HEK293T (cell line): ENCODE results near the gene CD247.

Experiments used
- ARNT ChIP-seq: fragments of 450-650 bp; IDR thresholded peaks from 2 replicates; pipeline ENCODE4 v1.6.1; 2017; ENCODE audit warnings: mild to moderate bottlenecking
- BHLHE40 ChIP-seq: fragments of 450-650 bp; IDR thresholded peaks from 2 replicates; pipeline ENCODE4 v1.6.1; 2016; ENCODE audit warnings: mild to moderate bottlenecking, moderate library complexity, borderline replicate concordance
- FOXA1 ChIP-seq: fragments of 450-650 bp; IDR thresholded peaks from 2 replicates; pipeline ENCODE4 v1.6.1; 2016; ENCODE audit warnings: mild to moderate bottlenecking
- FOXM1 ChIP-seq: fragments of 450-650 bp; IDR thresholded peaks from 2 replicates; pipeline ENCODE4 v1.6.1; 2017; ENCODE audit warnings: mild to moderate bottlenecking, borderline replicate concordance
- HDGF ChIP-seq: fragments of 450-650 bp; IDR thresholded peaks from 2 replicates; pipeline ENCODE4 v1.6.1; 2017; ENCODE audit warnings: antibody characterized with exemption, borderline replicate concordance
- L3MBTL2 ChIP-seq: fragments of 450-650 bp; conservative IDR thresholded peaks from 2 replicates; pipeline ENCODE4 v1.6.1; 2016; ENCODE audit warnings: mild to moderate bottlenecking
- NFRKB ChIP-seq: fragments of 450-650 bp; IDR thresholded peaks from 2 replicates; pipeline ENCODE4 v1.6.1; 2016; ENCODE audit warnings: mild to moderate bottlenecking, moderate library complexity
- SP1 ChIP-seq: fragments of 450-650 bp; IDR thresholded peaks from 2 replicates; pipeline ENCODE4 v1.6.1; 2017
- SUZ12 ChIP-seq: fragments of 450-650 bp; IDR thresholded peaks from 2 replicates; pipeline ENCODE4 v1.6.1; 2016; ENCODE audit warnings: mild to moderate bottlenecking
- ZNF384 ChIP-seq: fragments of 450-650 bp; IDR thresholded peaks from 2 replicates; pipeline ENCODE4 v1.6.1; 2016
- TF ChIP-seq, protein P1 (sequence below): fragments of 450-650 bp; IDR thresholded peaks from 2 replicates; pipeline ENCODE4 v1.6.1; 2016

DNA sequence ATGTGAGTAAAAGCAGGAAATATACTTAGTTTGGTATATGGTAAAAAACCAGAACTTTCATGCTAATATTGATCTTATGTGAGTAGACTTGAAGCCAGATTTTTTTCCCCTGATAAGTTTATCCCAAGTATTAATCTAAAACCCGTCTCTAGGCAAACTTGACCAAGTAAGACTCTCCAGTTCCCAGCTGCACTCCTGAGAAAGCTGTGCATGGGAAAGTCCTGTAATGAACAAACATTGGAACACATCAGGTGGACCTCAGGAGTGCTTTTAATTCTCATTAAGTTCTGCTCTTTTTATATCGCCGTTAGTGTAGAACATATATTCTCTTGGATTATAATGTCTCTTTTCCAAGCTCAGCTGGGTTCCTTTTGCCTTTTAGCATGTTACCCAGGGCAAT lies 105.0 kb downstream of the CD247 start:
- TF ChIP-seq, protein P1, sequence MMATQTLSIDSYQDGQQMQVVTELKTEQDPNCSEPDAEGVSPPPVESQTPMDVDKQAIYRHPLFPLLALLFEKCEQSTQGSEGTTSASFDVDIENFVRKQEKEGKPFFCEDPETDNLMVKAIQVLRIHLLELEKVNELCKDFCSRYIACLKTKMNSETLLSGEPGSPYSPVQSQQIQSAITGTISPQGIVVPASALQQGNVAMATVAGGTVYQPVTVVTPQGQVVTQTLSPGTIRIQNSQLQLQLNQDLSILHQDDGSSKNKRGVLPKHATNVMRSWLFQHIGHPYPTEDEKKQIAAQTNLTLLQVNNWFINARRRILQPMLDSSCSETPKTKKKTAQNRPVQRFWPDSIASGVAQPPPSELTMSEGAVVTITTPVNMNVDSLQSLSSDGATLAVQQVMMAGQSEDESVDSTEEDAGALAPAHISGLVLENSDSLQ, result no peak
- no peak for TF ChIP-seq HDGF
- TF ChIP-seq SUZ12, result no peak
- no peak for TF ChIP-seq BHLHE40
- no peak for TF ChIP-seq SP1
- TF ChIP-seq ZNF384, result no peak
- no peak for TF ChIP-seq FOXM1
- TF ChIP-seq L3MBTL2, result no peak
- no peak for TF ChIP-seq ARNT
- TF ChIP-seq FOXA1, result no peak
- no peak for TF ChIP-seq NFRKB
